Panc1 (cell line): ENCODE results near the gene PLPPR5. TPM values are rescaled to one million over a fixed set of nuclear protein-coding genes. Genes with fewer than 3 reads are reported as not detected.

ENCODE experiments used
- ATAC-seq: fragments of 200-7000 bp; cut with Tn5 transposase; 2 replicates; pipeline ENCODE4 v1.9.1; 2020; ENCODE audit warnings: mild to moderate bottlenecking, moderate library complexity
- BruUV-seq: library from RNA; stranded (reverse); fragments of 400-500 nt; replicated peaks from 2 replicates; lab custom pipeline; 2021; lab: Mats Ljungman, UMichigan
- CTCF ChIA-PET: fragments of 300-600 bp; sonication (Branson Sonifier 250); formaldehyde crosslinking; loops from one replicate; lab custom pipeline; 2022; ENCODE audit warnings: antibody characterized with exemption; lab: Charles Lee
- POLR2A ChIA-PET: fragments of 300-600 bp; sonication (Branson Sonifier 250); formaldehyde crosslinking; loops from one replicate; lab custom pipeline; 2022; ENCODE audit warnings: antibody characterized with exemption; lab: Charles Lee
- DNase-seq: peaks from one replicate; pipeline ENCODE4 v3.0.0-alpha.2; 2010; ENCODE audit warnings: low read depth, low spot score
- H3K27ac ChIP-seq: 2 replicates; pipeline ENCODE4 v1.5.1; 2011; ENCODE audit warnings: mild to moderate bottlenecking, low read length, inconsistent platforms
- H3K27me3 ChIP-seq: fragments of 200-500 bp; sonication (Bioruptor generic); 2 replicates; pipeline ENCODE4 v1.6.0; 2014; ENCODE audit warnings: low read length, inconsistent platforms; ENCODE audit not compliant: control insufficient read depth, insufficient read depth
- H3K36me3 ChIP-seq: fragments of 200-500 bp; sonication (Bioruptor generic); 2 replicates; pipeline ENCODE4 v1.5.1; 2014; ENCODE audit warnings: inconsistent platforms, mild to moderate bottlenecking, low read length, moderate library complexity; ENCODE audit not compliant: control insufficient read depth, insufficient read depth
- H3K4me1 ChIP-seq: 2 replicates; pipeline ENCODE4 v1.5.1; 2011; ENCODE audit warnings: inconsistent platforms, mild to moderate bottlenecking, low read length, moderate library complexity; ENCODE audit not compliant: control insufficient read depth, insufficient read depth
- H3K4me3 ChIP-seq, 2 experiments: 2 replicates each; pipeline ENCODE4 v1.5.1; 2011 to 2012; ENCODE audit warnings: low read depth in 2 of 2, low read length in 2 of 2, mild to moderate bottlenecking in 2 of 2, inconsistent platforms in 1 of 2, moderate library complexity in 1 of 2
- H3K9me3 ChIP-seq: fragments of 200-500 bp; sonication (Bioruptor generic); 2 replicates; pipeline ENCODE4 v1.5.1; 2014; ENCODE audit warnings: low read depth, mild to moderate bottlenecking, inconsistent platforms, low read length, moderate library complexity; ENCODE audit not compliant: control insufficient read depth, insufficient read depth
- POLR2AphosphoS5 ChIP-seq: IDR thresholded peaks from 2 replicates; pipeline ENCODE4 v1.6.1; 2012; ENCODE audit warnings: mild to moderate bottlenecking, low read depth, low read length, moderate library complexity
- SIN3A ChIP-seq: IDR thresholded peaks from 2 replicates; pipeline ENCODE4 v1.6.1; 2012; ENCODE audit warnings: low read depth, mild to moderate bottlenecking, low read length, moderate library complexity, borderline replicate concordance; ENCODE audit not compliant: insufficient read depth
- TCF7L2 ChIP-seq: IDR thresholded peaks from 2 replicates; pipeline ENCODE4 v1.6.1; 2011; ENCODE audit warnings: mild to moderate bottlenecking, low read depth, low read length, inconsistent platforms
- in situ Hi-C: cut with HindIII; loops from 2 replicates; pipeline ENCODE4 v1.10.0; 2016; ENCODE audit warnings: low sequenced_read_pairs, low pct_unique_long_range_greater_than_20kb
- intact Hi-C: fragments of 100-400 bp; cut with micrococcal nuclease; formaldehyde crosslinking; loops from one replicate; pipeline ENCODE4 v1.10.0; 2022; ENCODE audit not compliant: unreplicated experiment
- total RNA-seq: library from RNA; stranded (reverse); gene quantifications from one replicate; pipeline ENCODE4 v1.2.1, GENCODE V29; 2021; ENCODE audit not compliant: unreplicated experiment
- TF ChIP-seq, protein P1 (sequence below): fragments of 450-650 bp; IDR thresholded peaks from 2 replicates; pipeline ENCODE4 v1.5.1; 2017; ENCODE audit warnings: mild to moderate bottlenecking
- TF ChIP-seq, protein P2 (sequence below), 2 experiments: IDR thresholded peaks; 2 replicates each; pipeline ENCODE4 v1.6.1; 2011 to 2012; ENCODE audit warnings: low read depth in 2 of 2, control low read depth in 1 of 2, low read length in 1 of 2, mild to moderate bottlenecking in 1 of 2, moderate library complexity in 1 of 2; ENCODE audit not compliant: insufficient read depth in 1 of 2

PLPPR5 gene
- total RNA-seq, 1 experiment from 2014 or later: not detected

DNA sequence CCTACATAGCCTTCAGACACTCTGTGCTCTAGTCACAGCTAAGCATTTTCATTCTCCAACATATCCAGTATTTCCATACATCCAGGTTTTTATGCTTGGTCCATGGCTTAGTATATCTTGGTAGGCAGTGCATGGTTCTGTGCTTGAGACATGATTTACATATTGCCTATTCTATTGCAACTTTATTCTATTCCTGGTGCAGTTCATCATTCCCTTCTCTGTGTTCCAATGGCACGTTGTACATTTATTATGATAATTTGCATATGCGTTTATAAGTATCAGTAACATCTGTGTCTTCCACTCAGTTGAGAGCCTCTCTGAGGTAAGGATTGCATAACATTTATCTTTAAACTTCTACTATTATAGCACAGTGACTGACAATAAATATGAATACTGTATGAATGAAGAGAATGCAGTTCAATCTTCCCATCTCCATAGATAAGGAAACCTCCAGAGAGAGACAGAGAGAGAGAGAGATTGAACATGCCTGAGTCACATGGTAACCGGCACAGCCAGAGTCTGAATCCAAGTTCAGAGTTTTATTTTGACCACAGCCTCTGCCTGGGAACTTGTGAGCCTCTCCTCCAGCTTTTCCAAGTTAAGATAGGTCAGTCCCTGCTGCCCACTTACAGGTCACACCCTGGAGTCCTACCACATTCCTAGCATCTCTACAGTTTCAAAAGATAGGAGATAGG lies 41.5 kb downstream of the PLPPR5 start:
- in situ Hi-C loops (no loop called here), intact Hi-C loops (no loop called here)
- H3K27me3 ChIP-seq: no peaks in the 10 kb centered on the region
- CTCF ChIA-PET: no interaction called here
- ATAC-seq (no peak), DNase-seq (no peak)
- no peak overlapping the region for H3K4me3 ChIP-seq
- H3K27ac ChIP-seq: no peak overlapping the region
- POLR2A ChIA-PET: no interaction called here
- TF ChIP-seq, protein P1, sequence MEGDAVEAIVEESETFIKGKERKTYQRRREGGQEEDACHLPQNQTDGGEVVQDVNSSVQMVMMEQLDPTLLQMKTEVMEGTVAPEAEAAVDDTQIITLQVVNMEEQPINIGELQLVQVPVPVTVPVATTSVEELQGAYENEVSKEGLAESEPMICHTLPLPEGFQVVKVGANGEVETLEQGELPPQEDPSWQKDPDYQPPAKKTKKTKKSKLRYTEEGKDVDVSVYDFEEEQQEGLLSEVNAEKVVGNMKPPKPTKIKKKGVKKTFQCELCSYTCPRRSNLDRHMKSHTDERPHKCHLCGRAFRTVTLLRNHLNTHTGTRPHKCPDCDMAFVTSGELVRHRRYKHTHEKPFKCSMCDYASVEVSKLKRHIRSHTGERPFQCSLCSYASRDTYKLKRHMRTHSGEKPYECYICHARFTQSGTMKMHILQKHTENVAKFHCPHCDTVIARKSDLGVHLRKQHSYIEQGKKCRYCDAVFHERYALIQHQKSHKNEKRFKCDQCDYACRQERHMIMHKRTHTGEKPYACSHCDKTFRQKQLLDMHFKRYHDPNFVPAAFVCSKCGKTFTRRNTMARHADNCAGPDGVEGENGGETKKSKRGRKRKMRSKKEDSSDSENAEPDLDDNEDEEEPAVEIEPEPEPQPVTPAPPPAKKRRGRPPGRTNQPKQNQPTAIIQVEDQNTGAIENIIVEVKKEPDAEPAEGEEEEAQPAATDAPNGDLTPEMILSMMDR: no peak
- no peak for TF ChIP-seq TCF7L2
- TF ChIP-seq, protein P2, sequence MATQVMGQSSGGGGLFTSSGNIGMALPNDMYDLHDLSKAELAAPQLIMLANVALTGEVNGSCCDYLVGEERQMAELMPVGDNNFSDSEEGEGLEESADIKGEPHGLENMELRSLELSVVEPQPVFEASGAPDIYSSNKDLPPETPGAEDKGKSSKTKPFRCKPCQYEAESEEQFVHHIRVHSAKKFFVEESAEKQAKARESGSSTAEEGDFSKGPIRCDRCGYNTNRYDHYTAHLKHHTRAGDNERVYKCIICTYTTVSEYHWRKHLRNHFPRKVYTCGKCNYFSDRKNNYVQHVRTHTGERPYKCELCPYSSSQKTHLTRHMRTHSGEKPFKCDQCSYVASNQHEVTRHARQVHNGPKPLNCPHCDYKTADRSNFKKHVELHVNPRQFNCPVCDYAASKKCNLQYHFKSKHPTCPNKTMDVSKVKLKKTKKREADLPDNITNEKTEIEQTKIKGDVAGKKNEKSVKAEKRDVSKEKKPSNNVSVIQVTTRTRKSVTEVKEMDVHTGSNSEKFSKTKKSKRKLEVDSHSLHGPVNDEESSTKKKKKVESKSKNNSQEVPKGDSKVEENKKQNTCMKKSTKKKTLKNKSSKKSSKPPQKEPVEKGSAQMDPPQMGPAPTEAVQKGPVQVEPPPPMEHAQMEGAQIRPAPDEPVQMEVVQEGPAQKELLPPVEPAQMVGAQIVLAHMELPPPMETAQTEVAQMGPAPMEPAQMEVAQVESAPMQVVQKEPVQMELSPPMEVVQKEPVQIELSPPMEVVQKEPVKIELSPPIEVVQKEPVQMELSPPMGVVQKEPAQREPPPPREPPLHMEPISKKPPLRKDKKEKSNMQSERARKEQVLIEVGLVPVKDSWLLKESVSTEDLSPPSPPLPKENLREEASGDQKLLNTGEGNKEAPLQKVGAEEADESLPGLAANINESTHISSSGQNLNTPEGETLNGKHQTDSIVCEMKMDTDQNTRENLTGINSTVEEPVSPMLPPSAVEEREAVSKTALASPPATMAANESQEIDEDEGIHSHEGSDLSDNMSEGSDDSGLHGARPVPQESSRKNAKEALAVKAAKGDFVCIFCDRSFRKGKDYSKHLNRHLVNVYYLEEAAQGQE (IDR thresholded peaks at IDR 0.05; ENCODE audit: insufficient read depth in 1 of 2, low read depth in 2 of 2, low read length in 1 of 2): no peak
- TF ChIP-seq SIN3A: no peak
- no peak for TF ChIP-seq POLR2AphosphoS5
- no peaks in the 10 kb centered on the region for H3K4me1 ChIP-seq
- H3K9me3 ChIP-seq: no peaks in the 10 kb centered on the region
- no peaks in the 10 kb centered on the region for H3K36me3 ChIP-seq
- BruUV-seq: no TSS peak

DNA sequence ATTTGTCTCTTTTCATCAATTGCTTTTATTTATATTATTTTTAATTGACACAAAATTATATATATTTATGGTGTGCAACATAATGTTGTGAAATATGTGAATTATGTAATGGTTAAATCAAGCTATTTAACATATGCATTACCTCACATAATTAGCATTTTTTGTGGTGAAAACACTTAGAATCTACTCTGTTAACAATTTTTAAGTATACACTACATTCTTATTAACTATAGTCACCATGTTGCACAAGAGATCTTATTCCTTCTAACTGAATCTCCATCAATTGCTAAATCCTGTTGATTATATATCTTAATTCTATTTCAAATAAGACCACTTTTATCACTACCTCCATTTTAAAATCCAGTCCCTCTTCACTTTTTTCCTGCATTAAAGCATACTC lies 42.5 kb downstream of the PLPPR5 start:
- ChIA-PET CTCF (no interaction called here), POLR2A (no interaction called here)
- H3K4me1 ChIP-seq: no peaks in the 10 kb centered on the region
- H3K27ac ChIP-seq: no peak overlapping the region
- BruUV-seq: no TSS peak
- TF ChIP-seq TCF7L2: no peak
- TF ChIP-seq, protein P1: no peak
- TF ChIP-seq POLR2AphosphoS5: no peak
- TF ChIP-seq, protein P2 (IDR thresholded peaks at IDR 0.05; ENCODE audit: insufficient read depth in 1 of 2, low read depth in 2 of 2, low read length in 1 of 2): no peak
- TF ChIP-seq SIN3A: no peak
- no peak for ATAC-seq
- H3K9me3 ChIP-seq: no peaks in the 10 kb centered on the region
- intact Hi-C loops: no loop called here
- in situ Hi-C loops: no loop called here
- no peak overlapping the region for H3K4me3 ChIP-seq
- H3K27me3 ChIP-seq: no peaks in the 10 kb centered on the region
- H3K36me3 ChIP-seq: no peaks in the 10 kb centered on the region
- DNase-seq: no peak
